GM10847 (cell line): ENCODE measurements around the gene DIABLO.

Source experiments
- POLR2A ChIP-seq: IDR thresholded peaks from 2 replicates; pipeline ENCODE4 v1.6.1; 2011; ENCODE audit not compliant: insufficient read length; ENCODE audit errors: extremely low read depth

Gene DIABLO

DNA sequence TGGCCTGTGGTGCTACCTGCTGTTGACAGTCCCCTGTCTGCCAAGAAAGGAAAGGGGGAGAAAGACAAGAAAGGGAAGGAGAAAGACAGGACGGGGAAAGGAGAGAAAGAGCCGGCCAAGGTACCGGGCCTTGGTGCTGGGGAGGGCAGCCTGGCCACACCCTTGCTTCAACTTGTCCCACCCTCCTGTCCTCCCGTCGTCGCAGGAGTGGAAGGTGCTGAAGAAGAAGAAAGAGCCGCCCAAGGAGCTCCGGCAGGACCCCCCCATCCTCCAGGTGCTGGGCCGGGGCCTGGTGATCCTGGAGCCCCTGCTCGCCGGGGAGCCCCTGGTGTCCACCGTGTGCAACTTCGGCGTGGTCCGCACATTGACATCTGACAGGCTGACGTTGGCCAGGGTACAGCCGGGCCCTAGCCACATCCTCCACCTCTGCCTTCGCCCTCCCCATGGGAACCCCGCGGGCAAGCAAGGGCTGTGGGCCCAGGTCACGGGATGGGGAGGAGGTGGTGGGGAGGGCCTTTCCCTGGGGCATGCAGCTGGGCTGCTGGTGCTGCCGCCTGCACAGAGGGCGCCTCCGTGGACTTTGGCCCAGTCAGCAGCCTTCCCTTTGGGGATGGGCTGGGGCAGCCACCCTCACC is 25.2 kb downstream of the DIABLO start:
- TF ChIP-seq POLR2A = no peak

DNA sequence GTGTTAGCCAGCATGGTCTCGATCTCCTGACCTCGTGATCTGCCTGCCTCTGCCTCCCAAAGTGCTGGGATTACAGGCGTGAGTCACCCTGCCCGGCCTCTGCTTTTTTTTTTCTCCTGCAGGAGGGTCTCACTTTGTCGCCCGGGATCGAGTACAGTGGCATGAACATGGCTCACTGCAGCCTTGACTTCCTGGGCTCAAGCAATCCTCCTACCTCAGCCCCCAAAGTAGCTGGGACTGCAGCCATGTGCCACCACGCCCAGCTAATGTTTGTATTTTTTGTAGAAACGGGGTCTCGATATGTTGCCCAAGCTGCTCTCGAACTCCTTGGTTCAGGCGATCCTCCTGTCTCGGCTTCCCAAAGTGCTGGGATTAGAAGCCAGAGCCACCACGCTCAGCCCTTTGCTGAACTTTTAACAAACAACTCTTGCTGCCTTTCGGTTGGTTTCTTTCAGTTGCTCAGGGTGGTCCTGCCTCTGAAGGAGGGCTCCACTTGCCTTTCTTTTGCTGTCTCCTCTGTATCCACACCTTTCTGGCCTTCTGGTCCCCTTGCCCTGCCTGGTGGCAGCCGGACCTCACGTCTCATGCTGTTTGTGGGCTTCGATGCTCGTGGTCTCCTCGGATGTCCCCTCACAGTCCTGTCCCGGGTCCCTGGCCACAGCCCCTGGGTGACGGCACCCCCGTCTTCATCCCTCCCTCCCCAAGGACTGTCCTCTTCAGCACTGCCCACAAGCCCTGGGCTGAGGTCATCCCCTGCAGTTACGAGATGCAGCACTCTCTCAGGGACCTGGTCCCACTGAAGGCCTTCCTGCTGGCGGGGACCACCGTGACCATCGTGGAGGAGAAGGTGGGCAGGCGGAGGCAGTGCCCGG is 26.1 kb downstream of the DIABLO start:
- TF ChIP-seq POLR2A = no peak

DNA sequence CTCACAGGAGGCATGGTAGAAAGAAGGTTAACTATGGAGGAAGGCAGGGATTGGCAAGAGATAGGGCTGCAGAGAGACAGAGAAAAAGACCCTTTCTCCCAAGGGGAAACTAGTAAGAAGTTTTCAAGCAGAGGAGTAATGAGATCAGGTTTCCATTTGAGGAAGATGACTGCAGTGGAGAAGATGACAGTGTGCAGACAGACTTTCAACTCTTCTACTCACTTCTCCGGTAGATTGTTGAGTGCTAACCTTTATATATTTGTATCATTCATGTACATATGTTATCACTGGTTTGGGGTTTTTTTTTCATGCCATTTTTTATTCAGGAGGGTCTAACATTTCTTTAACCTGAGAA is 28.3 kb downstream of the DIABLO start:
- TF ChIP-seq POLR2A = no peak

DNA sequence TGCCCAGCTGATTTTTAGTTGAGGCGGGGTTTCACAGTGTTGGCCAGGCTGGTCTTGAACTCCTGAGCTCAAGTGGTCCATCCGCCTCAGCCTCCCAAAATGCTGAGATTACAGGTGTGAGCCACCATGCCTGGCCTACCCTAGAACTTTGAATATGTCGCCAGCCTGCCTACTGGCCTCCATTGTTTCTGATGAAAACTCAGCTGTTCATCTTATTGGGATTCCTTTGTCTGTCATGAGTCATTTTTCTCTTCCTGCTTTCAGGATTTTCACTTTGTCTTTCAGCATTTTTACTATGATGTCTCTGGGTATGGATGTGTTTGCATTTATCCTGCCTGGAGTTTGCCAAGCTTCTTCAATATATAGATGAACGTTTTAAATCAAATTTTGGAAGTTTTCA is 30.4 kb downstream of the DIABLO start:
- no peak for TF ChIP-seq POLR2A

DNA sequence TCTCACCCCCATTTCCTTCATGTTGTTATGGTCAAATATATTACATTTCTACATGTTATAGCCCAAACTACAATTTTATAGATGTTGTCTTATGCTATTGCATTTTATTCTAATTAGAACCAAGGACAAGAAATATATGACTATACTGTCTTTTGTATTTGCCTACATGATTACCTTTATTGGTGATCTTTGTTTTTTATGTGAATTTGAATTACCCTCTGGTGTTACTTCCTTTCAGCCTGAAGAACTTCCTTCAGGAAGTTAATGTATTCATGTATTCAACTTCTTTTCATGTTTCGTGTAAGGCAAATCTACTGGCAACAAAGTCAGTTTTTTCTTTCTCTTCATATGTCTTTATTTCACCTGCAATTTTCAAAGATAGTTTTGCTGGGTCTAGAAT is 31.0 kb downstream of the DIABLO start:
- no peak for TF ChIP-seq POLR2A

DNA sequence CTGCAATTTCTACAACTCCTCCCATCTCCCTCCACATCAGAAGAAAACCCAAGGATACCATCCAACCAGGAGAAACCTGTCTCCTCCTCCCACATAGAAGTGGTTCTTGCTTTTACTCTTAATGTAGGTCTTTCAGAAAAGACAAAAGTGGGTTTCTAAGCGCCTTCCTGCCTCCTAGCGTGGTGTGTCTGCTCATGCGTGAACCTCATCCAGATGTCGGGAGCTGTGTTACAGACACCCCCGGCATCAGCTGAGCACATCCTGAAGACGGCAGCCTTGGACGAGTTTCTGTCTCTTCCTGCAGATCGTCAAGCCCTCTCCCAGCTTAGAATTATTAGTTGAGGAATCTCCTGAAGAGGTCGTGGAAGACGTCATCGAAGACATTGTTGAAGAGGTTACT is 33.4 kb downstream of the DIABLO start:
- no peak for TF ChIP-seq POLR2A

DNA sequence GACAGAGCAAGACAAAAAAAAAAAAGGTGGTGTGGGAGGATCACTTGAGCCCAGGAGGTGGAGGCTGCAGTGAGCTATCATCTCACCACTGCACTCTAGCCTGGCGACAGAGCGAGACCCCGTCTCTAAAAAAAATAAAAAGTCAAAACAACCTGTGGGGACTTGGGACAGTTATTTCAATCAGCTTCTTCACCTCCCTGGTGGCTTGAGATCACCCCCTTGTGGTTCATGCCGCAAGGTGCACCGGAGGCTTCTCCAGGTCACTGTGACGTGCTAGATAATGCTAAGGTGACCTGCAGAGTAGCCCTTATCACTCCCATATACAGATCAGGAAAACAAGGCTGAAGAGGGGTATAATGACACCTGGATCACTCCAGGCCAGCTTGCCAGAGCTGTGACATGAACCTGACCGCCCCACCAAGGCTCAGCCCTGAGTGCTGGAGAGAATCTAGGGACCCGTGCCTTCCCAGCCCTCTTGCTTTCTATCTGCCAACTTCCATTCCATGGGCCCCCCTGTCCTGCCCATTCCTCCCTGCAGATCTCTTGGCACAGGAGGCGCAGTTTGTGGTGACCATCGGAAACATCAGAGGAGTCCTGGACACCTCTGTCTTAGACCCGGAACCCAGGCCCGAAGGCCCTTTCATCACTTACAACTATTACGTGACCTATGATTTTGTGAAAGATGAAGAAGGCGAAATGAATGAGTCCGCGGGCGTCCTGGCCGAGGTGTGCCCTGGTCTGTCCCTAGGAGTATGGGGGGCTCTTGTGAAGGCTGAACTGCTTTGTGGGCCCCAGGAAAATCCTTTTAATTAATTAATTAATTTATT is 34.8 kb downstream of the DIABLO start:
- TF ChIP-seq POLR2A = no peak

DNA sequence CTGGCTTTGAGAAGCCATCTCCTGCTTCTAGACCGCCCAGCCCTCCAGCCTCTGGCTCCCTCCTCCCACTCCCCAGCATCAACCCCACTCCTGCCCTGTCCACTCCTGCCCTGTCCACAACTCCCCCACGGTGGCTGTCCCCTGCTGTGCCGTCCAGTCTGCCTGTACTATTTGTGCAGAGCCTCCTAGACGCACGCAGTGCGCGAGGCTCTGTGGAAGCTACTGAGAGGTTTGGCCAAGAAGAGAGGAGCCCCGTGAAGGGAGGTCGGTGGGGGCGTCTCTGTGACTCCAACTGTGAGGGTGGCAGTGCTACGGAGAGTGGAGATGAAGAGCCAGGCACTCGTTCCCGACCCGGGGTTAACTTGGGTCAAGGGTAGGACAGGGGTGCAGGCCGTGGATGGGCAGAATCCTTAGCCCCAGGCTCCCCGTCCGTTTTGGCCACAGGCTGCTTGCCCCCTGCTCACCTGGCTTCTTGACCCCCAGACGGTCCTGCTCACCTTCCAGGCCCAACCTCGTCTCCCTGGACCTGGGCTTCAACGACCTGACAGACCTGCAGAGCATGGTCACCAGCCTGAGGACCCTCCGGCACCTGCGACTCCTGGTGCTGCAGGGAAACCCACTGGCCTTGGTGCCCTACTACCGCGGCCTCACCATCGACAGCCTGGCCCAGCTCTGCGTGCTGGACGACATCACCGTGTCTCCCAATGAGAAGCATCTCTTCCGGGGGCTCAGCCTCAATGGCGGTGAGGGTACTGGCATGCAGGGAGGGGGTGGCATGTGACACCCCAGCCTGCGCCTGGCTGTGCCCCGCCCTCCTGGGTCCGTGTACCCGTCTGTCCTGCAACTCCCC is 36.0 kb downstream of the DIABLO start:
- no peak for TF ChIP-seq POLR2A

DNA sequence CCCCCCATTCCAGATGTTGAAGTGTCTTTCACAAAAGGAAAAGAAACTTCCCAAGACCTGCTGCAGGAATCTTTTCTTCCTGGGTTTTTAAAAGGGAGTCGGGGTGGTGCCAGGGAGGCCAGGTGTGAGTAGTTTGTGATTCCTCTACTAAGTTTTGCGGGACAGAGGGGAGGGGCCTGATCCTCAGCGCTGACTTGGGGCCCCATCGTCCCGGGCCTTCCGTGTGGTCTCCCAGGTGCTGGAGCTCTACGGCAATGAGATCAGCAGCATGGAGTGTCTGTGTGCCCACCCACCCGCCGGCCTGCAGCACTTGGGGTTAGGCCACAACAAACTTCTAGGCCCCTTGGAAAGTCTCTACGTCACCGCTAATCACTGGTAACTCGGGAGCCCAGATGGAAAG is 38.4 kb downstream of the DIABLO start:
- no peak for TF ChIP-seq POLR2A

DNA sequence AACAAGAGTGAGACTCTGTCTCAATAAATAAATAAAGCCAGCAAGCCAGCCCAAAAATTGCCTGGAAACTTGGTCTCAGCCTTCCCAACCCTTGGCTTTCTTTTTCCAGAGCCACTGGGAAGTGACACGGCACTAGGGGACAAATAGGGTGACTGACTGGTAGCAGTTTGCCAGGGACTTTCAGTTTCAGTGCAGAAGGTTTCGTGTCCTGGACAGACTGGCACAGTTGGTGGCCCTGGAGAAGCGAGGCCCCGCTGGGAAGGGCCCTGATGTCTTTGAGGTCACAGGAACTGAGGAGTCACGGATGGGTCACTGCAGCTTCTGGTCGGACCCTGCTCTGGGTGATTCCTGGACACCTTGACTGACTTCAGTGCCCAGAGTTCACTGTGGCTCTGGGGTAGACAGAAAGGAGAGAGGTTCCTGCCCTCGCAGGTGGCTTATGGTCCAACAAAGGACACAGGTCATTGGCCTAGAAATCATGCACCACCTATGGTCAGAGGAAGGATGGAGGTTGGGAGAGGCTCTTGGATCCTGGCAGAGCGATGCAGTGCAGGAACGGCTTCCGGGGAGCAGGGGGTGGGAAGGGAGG is 40.3 kb downstream of the DIABLO start:
- TF ChIP-seq POLR2A = no peak

DNA sequence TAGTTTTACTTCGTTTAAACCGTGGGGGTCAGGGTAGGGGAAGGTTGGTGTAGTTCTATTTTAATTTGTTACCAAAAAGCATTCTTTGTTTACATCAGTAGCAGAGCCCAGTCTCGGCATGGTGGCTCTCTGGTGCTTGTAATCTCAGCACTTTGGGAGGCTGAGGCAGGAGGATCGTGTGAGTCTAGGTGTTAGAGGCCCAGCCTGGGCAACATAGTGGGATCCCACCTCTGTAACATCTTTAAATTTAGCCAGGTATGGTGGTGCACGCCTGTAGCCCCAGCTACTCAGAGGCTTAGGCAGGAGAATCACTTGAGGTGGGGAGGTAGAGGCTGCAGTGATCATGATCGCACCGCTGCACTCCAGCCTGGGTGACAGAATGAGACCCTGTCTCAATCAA is 40.8 kb downstream of the DIABLO start:
- TF ChIP-seq POLR2A = no peak

DNA sequence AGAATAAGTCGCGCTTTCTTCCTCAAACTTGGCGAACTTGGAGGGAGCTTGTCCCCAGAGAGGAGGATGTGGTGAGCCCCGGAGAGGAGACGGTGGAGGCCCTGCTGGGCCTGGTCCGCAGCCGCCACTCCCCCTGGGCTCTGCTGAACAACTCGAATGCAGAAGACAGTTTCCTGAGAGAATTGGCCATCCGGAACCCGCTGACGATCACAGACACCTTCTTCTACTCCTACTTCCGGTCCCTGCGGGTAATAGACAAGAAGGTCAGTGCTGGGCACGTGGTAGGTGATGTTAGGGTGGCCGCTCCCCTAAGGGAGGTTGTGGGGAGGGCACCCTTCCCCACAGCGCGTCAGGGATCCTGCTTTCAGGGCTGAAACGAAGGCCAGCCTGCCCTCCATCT is 41.3 kb downstream of the DIABLO start:
- TF ChIP-seq POLR2A = no peak

DNA sequence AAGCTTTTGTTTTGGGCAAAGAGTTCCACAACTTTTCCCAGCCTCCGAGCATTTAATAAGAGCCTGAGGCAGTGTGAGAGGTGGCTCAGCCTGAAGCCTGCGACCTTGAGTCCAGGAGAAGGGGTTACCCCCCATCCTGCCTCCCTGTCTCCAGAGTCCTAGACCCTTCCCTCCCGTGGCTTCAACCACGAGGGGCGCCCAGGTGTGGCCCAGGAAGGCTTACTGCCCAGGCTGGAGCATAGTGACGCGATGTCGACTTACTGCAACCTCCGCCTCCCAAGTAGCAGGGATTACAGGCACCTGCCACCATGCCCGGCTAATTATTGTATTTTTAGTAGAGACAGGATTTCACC is 42.3 kb downstream of the DIABLO start:
- TF ChIP-seq POLR2A = no peak

DNA sequence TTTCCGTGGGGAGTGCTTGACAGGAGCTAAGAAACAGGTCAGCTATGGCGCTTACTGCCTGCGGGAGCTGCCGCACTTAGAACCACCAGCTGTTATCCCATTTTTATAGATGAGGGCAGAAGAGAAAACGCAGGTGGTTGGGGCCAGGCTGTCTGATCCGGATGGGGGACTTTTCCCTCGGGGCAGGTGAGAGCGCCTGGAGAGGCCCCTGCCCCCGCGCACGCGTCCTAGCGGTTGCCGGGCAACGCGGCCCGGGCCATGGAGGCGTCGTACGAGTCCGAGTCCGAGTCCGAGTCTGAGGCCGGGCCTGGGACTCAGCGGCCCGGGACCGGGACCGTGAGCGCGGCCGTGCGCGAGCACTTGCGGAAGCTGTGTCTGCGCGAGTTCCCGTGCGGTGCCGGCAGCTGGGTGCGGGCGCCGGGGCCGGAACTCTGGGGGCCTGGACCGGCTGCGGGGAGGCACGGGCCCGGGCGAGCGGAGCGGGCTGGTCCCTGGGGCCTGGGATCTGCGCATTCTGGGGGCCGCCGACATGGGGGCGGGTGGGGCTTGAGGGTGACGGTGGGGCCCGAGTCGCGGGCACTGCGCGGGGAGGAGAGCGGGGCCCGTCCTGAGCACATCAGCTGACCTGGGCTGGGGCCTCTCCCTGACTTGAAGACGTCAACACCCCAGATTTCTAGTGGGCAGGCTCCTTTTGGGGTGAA is 42.8 kb downstream of the DIABLO start, which contains the start of gene LRRC43:
Gene LRRC43, plus strand, starts transcription at position 237 of the 701 bp plus-strand sequence. Its CDS starts 22 bp downstream, at position 259.
- no peak for TF ChIP-seq POLR2A
